NCI-H128 (cell line): ENCODE measurements around the gene BRD3.

Source experiments
- DNase-seq: peaks from one replicate; lab custom pipeline; 2025; ENCODE audit not compliant: unreplicated experiment; lab: John Stamatoyannopoulos, UW

Gene BRD3

GRCh38 chr9:134039386-134040175, 28.2 kb downstream of the BRD3 start:
- no peak for DNase-seq

DNA sequence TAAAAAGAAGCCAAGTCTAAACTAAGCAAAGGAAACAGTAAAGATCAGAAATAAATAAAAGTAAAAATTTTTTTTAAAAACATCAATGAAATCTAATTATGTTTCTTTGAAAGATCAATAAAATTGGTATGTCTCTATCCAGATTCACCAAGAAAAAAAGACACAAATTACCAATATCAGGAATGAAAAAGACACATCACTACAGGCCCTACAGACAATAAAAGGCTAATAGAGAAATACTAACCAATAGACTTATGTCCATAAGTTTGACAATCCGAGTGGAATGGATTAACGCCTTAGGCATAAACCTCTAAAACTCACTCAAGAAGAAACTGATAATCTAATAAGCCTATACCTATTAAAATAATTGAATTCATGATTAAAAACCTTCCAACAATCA, 30.2 kb downstream of the BRD3 start:
- no peak for DNase-seq

GRCh38 chr9:134036130-134036529, 31.7 kb downstream of the BRD3 start:
- no peak for DNase-seq

DNA sequence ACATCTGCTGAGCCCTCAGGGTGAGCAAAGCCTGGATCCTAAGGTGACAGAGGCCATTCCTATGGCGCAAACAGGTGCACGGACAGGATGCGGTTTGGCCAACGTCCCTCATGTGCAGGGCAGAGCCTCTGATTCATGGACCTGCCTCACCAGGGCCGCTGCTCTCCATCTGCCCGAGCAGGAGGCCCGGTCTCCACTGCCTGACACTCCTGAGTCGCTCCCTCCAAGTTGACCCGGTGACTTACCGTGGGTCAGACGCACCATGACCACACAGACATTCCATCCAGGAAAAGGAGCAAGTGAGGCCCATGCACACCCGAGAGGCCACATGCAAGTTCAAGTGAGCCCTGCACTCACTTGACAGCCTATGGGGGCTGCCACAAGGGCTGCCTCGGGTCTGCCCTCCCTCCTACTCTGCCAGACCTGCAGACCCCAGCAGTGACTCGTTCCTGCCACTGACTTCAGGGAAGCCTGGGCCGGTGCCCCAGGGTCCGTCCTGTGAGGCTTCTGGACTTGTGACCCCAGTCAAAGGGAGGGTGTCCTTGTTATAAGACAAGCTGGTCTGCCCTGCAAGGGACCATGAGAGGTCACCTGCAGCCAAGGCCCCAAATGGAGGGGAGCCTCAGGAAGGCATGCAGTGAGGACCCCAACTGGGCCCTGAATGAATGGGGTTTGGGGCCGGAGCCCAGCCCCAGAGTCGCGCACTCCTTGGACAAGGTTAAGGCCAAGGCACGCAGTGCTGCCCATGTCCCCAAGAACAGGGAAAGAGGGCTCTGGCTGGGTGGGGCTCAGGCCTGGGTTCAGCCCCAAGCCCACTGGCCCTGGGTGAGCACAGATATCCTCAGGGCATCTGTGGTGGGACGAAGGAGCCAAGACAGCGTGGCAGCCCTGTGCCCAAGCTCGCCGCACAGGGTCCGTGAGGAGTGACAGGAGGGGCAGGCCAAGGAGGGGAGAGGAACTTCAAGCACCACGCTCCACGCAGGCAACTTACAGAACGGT, 32.5 kb downstream of the BRD3 start:
- DNase-seq: no peak

DNA sequence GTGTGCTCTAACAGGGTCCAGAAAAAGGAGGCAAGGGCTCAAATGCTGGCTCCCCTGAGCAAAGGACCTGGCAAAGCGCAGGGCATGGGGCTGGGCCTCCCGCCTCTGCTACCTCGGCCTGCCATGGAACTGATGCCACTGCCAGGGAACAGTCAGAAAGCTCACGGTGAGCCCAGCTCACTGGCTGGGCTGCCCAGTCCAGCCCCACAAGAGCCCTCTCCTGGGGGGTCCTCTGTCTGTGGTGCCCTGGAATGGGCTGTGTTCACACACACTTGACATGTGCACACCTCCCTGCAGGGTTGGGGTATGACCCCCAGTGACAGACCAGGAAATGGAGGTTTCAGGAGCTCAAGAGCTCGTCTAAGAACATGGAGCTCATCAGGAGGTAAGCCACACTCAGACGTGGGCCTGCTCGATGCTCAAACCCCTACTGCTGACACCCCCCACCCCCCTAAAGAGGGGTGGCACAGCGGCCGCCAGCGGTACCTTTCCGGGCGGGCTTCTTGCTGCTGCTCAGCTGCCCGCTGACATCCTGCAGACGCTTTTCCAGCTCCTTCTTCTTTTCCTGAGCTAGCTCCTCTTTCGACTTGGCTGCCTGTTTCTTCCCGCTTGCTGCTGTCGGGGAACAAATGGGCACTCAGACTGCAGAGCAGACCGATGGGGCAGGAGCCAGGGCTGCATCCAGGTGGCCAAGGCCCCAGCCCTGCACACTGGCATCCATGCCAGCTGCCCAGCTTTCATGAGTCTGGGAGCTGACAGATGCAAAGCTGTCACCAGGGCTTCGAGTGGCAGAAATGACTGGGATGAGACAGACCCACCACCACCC, 33.4 kb downstream of the BRD3 start:
- DNase-seq: no peak

DNA sequence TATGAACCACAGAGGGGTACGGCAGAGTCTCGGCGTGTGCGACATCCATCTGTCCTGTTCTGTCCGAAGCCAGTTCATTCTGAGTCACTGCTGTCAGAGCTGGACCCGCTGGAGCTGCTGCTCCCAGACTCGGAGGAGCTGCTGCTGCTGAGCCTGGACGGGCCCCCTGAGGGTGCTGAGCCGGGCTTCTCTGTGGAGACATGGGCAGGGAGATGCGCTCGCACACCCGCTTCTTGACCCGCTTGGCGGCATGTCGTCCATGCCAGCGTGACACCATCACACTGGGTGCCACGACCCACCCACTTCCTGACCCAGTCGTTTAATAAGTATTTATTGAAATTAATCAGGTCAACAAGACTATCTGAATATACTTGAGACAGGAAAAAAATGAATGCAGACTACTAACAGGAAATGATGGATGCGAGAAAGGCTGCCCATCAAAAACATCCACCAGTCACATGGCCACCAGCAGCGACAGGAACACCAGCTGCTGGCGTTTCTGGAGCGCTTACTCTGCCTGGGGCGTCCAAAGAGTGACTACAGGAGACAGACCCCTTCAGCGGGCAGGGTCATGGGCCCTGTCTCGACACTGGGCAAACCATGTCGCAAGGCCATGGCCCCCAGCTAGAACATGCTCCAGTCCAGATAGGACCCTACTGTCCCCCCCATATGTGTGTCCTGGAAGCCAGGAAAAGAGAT, 34.2 kb downstream of the BRD3 start:
- no peak for DNase-seq

GRCh38 chr9:134032456-134033222, 35.2 kb downstream of the BRD3 start:
- no peak for DNase-seq

DNA sequence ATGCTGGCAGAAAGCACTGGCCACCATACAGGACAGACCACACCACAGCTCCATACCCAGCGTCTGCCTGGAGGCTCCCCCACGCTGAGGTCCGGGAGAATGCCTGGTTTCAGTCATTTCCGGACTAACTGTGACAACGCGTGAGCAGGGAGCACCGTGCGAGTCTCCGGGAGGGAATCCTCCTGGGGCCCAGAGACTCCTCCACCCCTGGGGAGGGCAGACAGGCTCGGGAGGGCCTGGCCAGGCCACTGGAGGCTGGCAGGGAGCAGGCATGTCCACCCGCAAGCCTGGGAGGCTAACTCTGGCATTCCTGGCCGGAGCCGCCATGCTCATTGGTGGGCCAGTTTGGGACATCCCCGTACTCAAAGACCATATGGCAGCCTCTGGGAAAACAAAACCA, 36.0 kb downstream of the BRD3 start:
- DNase-seq: no peak

GRCh38 chr9:134030821-134031470, 36.9 kb downstream of the BRD3 start:
- DNase-seq: no peak

DNA sequence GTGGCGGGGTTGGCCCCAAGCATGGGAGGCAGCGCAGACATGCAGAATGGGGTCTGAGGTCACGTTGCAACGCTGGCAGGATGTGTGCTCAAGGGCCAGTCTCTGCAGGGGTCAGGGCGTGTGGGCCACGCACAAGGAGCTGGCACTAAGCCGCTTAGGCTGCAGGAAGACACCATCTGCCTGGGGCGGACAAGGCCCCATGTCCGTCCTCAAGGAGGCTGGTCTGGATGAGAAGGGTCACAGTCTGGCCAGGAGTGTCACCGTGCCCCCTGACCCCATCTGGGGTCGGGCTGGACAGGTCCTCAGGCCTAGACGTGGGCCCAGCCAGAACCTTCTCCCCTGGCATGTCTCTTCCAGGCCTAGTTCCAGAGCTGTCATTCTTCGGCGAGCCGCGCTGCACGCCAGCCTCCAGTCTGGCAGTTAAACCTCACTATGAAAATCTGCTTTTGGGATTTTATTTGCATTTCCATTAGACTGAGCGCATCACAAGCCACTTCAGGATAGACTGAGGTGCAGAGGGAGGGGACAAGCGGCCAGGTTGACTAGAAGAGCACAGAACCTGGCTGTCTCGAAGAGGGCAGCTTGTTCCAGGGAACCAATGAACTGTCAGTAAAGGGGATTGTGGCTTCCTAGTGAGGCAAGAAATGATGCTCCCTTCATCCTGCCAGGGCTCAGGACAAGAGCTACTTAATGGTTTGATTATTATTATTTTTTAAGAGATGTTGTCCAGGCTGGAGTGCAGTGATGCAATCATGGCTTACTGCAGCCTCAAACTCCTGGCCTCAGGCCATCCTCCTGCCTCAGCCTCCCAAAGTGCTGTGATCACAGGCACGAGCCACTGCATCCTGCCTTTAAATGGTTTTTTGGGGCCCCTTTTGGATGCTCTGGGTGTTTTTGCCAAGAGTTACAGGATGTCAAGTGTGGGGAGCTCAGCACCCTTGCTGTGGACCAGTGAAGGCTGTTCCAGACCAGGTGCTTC, 38.3 kb downstream of the BRD3 start:
- DNase-seq: no peak

GRCh38 chr9:134028575-134029247, 39.1 kb downstream of the BRD3 start:
- no peak for DNase-seq

- no peak for DNase-seq
These were observed 39.8 kb downstream of the BRD3 start for GRCh38 chr9:134028076-134028475.

- DNase-seq: no peak
These were observed 40.3 kb downstream of the BRD3 start for GRCh38 chr9:134027561-134027960.

GRCh38 chr9:134026981-134027380, 40.8 kb downstream of the BRD3 start:
- no peak for DNase-seq

- no peak for DNase-seq
These were observed 41.2 kb downstream of the BRD3 start for GRCh38 chr9:134026581-134026980.

- DNase-seq: peak; percentile 18
These were observed 42.0 kb downstream of the BRD3 start for GRCh38 chr9:134025606-134026541.
